Measurements from ENCODE around the gene CELF2.

The CELF2 gene

DNA sequence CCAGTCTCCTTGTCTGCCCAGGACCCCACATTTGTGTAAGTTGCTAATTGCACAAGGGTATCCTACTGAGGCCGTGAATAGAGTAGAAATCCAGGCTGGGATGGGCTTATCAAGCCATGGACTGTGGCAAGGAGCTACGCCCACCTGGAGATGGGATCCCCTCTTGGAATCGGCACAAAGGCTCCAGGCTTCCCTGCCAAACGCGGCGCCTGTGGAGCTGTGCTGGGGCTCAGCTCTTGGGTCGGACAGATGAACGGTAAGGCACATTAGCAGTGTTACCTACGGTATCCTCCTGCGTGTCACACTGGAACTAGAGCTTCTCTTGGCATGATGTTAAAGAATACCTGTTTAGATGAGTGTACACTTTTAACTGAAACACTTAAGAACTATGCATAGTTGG is 196.7 kb downstream of the CELF2 start:
- in situ Hi-C loops (cut with MboI; ENCODE audit: low sequenced_read_pairs): no loop called here

DNA sequence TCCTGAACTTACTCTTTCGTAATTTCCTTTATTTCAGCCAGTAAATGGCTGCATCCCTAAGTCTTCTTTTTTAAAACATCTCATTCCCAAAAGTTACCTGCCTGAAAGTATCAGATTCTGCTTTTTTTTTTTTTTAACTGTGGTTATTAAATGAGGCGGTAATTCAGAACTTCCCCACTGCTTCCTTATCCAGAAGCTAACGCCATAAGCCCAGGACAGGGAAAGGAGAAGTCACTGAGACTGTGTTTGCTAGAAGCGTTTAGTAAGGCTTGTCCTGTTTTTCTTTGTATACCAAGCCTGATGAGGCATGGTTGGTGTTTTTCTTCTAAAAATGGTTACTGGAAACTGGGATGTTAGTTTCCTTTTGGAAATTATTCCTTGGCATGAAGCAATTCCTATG is 197.8 kb downstream of the CELF2 start:
- in situ Hi-C loops (cut with MboI; ENCODE audit: low sequenced_read_pairs): no loop called here

DNA sequence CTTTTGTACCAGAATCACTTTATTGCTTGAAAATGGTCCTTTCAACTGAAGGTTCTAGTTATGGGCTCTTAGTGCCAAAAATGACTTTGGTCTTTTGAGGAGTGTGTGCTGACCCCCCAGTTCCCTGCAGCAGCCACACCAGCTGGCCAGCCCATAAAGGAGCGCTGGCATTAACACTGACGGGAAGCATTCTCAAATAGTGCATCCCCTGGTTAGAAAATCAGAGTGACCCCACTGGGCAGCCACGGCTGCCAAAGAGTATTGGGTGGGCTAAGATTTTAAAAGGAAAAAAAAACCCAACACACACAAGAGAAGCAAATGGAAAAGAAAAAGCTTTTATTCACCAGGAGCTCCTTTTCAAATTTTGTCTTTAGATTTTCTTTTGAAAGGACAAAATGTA is 199.8 kb downstream of the CELF2 start:
- in situ Hi-C loops (cut with MboI; ENCODE audit: low sequenced_read_pairs): no loop called here

DNA sequence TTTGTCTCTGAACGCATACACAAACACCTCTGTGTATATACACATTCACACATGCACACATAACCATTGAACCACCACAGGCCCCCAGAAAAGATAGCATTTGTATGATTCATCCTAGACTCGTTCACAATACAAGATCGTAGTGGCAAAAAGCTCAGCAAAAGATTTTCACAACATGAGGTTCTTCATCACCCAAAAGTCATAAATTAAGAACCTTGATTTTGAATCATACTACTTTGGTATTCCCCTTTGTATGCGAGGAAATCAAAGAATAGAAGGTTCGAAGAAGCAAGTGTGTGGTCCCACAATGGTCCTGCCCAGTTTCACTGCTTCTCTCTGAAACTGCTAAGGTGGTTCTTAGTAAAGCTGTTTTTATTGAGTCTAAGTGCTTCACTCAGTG is 200.7 kb downstream of the CELF2 start:
- in situ Hi-C loops (cut with MboI; ENCODE audit: low sequenced_read_pairs): no loop called here

DNA sequence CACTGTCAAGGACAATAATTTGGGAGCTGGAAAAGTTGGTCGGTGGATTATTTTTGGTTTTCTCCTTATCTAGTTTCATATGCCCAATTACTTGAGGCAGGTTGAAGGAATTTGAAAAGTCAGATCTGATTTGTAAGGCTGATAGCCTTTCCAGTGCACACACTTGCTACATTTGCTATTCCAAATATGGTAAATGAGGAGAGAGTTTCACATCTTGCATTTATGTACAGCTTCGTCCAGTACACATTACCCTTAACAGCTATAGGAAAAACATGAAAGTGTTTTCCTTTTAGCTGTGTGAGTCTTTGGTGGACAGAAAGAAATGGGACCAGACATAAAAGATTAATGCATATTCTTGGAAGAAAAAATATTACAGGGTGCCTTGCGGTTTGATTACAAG is 201.8 kb downstream of the CELF2 start:
- in situ Hi-C loops (cut with MboI; ENCODE audit: low sequenced_read_pairs): no loop called here

DNA sequence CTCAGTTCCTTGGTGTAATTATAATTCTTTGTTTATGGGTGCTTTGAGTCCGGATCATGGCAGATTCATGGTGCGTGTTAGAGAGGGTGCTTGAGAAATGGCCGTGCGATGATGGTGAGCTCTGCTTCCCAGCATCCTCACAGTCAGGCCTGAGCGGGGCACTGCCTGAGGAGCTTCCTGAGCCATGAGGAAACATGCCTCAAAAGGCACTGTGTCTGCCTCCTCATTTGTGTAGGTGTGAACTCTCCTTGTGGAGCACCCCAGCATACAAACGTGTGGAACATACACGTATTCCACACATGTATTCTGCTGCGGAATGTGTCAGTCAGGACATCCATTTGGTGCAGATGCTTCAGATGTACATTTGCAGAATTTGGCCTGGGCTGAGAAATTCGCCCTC is 205.4 kb downstream of the CELF2 start:
- in situ Hi-C loops (cut with MboI; ENCODE audit: low sequenced_read_pairs): no loop called here

DNA sequence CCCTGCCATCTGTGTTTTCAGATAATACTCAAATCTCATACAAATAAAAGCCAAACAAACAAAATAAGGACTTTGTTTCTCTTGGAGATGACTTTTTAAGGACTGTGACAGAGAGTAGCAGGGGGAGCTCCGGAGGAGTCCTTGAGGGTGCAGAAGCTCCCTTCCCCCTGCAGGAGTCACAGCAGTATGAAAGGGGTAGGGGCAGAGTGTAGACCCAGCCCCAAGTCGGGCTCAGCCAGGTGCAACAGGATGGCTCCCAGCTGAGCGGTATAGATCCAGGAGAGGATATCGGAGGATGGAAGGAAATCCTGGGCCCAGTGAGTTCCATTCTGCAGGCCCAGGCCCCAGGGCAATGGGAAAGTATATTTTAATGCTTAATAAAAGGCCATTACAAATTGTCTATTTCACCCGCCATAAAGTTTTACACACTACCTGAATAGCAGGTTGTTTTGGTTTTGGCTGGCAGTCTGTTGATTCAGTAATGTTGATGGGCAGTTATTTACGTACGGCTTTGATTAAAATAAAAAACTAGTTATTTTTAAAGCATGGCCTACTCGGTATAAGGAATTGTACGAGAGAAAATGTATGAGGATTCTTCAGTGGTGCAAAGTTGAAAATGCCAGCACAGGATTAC is 206.0 kb downstream of the CELF2 start:
- in situ Hi-C loops (cut with MboI; ENCODE audit: low sequenced_read_pairs): no loop called here

DNA sequence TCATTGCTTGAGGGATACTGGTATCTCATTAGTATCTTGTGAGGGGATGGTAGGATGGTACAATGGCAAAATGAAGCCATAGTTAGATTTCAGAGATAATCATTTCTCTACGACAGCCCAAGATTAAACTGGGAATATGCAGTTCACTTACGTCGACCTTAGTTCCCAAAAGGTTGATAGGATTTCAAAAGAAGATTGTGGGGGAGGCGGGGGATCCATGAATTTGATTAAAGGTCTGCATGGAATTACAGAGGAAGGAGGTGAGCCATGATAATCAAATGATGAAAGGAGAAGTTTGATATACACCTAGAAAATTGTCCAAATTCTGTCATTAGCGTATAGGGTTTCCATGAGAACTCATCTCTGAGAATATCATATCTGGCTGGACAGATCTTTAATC is 206.6 kb downstream of the CELF2 start:
- in situ Hi-C loops (cut with MboI; ENCODE audit: low sequenced_read_pairs): no loop called here

DNA sequence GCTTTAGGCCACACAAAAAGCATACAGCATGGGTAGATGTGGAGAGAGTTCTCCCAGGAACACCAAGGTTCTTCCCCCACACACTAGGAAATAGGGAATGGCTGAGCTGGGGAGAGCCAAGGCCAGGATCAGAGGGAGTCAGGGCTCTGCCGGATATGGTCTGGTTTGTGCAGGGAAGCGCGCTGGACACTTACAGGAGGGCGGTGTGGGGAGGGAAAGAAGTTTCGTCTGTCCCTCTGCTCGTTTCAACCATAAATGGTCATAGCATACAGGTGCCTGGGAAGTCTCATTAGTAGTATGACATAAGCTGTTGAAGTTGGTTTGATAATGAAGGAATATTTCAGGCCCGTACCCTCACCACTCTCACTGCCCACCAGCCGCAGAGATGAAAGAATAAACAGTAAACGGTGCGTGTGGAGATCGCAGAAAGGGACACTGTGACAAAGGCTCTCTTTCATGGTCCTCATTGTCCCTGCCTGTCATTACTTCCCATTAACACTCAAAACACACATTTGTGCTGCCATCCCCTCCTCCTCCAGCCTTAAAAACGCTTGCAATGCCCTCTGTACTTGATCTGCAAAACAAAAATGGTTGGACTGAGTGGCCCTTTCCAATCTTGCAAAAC is 207.2 kb downstream of the CELF2 start:
- in situ Hi-C loops (cut with MboI; ENCODE audit: low sequenced_read_pairs): no loop called here

DNA sequence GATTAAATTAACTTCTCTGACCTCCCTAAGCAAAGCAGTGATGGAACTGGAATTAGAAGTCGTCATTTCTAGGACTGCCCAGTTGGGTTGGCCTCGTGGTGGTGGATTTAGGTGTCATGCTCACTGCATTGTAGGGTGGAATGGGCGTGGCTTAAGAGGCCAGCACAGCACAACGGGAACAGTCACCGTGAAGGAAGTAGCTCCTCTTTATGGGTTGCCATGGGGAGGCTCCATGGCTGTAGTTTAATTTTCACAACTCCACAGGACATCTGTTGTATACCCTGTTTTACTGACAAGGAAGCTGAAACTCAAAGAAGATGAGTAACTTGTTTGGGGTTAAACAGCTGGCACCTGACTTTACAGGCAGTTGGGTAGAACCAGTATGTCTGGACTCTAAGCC is 208.3 kb downstream of the CELF2 start:
- in situ Hi-C loops (cut with MboI; ENCODE audit: low sequenced_read_pairs): no loop called here

DNA sequence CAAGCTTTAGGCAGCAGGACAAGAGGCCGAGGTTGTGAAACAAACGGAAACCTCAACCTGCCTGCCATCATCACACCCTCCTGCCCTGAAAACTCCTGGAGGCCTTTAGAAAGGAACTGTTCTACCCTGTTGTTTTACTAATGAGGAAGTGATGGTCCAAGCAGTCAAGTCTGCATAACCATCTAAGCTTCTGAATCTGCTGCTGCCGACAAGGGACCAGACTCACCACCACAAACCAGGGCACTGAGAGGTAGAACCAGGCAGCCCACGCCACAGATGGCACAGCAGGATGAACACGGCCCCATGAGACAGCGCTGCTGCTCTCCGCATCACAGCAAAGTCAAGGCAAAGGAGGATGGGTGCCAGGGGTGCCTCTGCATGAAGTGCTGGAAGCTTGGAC is 209.4 kb downstream of the CELF2 start:
- in situ Hi-C loops (cut with MboI; ENCODE audit: low sequenced_read_pairs): no loop called here

DNA sequence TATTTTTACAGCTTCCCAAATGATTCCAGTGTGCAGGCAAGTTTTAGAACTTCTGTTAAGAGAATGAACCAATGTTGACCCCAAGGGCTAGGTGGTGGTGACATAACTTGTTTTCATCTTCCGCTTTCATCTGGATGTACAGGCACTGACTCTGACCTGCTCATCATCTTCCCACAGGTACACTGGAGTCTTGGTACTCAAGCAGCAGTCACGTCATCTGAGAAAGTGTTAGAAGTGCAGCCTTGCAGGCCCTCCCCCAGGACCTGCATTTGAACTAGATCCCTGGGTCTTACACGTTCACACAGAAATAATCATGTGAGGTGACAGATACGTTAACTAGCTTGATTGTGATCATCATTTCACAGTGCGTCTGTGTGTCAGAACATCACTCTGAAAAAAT is 212.2 kb downstream of the CELF2 start:
- in situ Hi-C loops (cut with MboI; ENCODE audit: low sequenced_read_pairs): no loop called here

DNA sequence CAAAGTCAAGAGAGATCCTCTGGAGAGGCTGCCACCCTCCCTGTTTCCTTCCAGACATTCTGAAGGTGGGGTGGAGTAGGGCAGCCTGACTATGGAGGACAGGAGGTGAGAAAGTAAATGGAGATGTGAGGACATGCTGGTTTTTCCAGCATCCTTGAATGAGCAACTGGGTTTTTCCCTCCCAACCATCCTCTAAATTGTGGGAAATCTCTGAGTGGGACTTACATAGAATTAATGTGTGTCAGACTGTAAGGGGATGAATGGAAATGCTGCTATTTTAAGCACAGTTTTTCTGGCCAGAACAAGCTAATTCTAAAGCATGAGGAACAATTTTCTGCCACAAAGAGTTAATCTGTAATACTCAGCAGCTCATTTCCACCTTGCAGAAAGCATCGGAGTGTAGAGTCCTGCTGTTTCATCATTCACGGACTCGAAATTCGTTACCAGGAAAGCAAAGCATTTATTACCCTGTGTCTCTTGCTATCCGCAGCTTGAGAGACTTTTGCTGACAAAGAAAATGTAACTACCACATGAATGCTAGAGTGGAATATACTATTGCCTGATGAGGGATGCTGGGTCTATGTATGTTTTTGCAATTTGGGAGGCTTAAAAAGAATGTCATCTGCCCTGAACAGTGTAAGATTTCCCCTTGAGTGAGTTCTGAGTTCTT is 213.0 kb downstream of the CELF2 start:
- in situ Hi-C loops (cut with MboI; ENCODE audit: low sequenced_read_pairs): no loop called here

DNA sequence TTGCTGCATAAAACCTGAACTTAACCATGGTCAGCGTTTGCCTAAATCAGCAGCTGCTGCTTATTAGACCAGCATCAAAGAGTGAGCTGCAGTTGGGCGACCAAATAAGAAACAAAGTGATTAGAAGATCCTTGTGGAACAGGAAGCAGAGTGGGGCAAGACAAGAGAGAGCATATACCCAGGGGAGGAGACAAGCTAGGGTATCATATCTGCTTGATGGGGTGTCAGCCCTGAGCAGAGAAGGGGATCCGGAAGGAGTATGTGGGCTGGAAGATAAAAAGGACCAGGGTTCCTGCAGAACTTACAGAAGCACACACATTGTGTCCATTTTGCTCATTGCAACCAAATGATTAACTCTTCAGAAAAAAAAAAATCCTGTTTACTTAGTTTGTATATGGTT is 213.6 kb downstream of the CELF2 start:
- in situ Hi-C loops (cut with MboI; ENCODE audit: low sequenced_read_pairs): no loop called here

DNA sequence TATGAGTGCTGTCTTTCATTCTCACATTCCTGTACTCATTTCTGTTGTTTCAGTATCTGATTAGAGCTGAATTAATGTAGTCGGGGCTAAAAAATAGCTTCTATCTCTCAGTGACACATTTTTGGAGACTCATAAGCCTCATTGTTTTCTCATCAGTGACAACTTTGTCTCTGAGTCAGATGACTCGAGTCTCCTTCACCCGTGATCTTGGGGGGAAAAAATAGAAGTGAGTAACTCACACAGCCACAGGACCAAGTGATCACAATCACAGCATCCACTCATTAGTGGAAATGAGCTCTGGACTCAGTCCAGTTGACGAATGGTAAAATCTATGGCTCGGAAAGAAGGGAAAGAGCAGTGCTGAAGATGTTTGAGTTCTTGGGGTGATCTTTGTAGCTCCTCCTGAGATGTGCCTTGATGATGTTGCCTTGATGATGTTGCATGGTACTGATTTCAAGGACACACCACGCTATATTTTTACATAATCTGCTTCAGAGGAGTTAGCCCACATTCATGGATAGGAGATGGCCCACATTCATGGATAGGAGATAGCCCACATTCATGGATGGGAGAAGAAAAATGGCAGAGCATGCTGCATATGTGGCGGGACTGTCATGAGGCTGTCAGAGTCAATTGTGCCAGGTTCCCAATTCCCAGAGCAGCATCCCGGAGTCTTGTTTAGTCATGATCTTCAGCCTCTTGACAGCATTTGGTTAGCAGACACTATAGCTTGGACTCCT is 214.7 kb downstream of the CELF2 start:
- in situ Hi-C loops (cut with MboI; ENCODE audit: low sequenced_read_pairs): no loop called here

DNA sequence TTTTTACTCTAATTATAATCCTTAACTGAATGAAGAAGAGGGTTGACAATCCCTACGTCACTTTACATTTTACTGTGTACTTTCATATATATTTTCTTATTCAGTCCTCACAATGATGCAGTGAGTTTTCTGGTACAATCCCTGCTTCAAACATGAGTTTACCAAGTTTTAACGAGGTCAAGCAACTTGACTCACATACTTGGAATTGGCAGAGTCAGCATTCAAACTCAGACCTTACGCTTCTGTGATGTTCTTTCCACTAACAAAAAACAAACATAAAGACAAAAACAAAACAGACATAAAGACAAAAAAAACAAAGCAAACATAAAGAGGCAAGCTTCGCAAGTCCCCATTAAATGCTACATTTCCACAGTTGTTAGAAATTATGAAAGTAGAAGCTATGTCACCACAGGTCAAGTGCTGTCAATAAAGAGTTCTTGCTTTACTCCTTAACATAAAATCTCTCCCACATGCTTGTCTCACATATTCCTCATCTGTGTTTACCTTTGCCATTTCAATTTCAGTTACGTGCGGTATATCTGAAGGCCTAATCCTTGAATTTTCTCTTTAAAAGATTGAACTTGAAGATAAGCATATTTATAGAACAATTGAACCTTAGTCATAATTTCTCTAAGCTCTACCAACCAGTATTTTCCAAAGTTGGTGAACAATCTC is 217.3 kb downstream of the CELF2 start:
- in situ Hi-C loops (cut with MboI; ENCODE audit: low sequenced_read_pairs): no loop called here

DNA sequence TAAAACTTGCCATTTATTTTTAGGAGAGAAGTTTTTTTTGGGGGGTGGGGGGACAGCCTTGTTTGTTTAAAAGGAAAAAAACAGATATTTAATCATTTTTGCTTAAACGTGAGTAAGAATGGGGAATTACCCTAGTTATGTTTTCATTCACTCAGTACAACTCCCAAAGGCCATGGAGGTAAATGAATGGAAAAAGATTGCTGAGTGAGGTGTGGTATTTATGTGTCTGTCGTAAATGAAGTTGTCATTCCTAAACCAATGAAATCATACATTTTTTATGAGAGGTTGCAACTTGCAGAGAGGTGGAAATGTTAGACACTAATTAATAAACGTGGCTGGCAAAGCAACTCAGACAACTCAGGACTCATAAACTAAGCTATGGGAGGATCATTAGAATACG is 218.1 kb downstream of the CELF2 start:
- in situ Hi-C loops (cut with MboI; ENCODE audit: low sequenced_read_pairs): no loop called here

DNA sequence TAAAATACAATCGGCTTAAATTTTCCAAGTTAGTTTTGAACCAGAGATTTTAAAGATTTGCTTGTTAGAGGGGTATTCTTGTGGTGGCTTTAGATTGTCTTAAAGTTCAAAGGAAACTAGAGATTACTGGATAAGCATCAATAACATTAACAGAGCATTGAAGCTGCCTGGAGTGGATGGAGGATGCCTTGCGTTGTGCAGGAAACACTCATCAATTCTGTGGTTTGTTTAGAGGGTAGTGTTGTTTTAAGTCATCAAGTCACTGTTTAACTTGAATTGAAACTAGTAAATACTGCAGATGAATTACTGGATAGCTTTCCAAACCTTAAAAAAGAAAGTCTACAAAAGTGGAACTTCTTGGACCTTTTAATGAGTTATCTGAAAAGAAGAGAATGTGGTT is 218.6 kb downstream of the CELF2 start:
- in situ Hi-C loops (cut with MboI; ENCODE audit: low sequenced_read_pairs): no loop called here

DNA sequence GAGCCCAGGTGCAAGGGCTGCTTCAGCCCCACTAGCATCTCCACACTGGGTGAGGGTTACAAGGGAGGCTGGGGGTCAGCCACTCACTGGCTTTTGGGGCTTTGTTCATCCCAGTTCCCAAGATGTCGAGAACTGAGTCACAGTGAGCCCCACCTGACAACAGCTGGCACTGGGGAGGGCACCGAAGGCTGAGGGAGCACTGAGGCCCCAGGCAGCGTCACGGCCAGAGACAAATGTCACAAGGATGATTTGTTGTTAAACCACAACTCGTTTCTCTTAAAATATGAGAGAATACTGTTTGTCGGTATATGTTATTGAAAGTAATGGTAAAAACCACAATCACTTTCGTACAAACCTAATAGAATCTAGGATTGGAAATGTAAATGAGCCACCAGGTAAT is 219.9 kb downstream of the CELF2 start:
- in situ Hi-C loops (cut with MboI; ENCODE audit: low sequenced_read_pairs): no loop called here

DNA sequence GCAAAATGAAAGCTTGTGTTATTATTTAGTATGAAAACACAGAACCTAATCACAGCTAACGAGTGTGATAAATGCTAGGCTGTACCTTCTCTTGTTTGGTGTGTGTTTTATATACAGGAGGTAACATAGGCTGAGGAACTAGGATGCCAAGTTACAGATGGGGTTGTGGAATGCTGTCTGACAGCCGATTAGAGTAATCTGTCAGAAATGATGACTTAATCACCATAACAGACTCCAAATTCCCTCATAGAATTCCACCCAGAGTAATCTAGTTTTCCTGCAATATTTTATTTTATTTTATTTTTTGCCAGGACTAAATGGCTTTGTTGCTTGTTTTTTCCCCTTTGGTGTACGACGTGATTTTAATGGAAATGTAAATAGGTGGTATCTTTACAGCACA is 221.2 kb downstream of the CELF2 start:
- in situ Hi-C loops (cut with MboI; ENCODE audit: low sequenced_read_pairs): no loop called here

DNA sequence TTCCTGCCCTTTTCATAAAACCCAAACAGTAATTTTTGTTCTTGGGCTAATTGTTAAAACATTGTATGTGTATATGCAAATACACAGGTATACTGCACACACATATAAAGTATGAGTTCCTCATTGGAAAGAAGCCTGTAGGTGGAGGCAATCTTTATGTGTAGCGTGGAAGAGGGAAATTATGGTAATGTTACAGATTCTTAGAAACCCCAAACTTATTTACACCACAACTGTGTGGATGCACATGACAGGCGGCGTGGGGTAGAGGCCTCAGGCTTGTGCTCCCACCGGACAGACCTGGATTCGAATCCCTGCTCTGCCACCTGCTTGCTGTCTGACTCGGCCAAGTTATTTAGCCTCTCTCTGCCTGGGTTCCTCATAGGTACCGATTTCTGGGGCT is 223.0 kb downstream of the CELF2 start:
- in situ Hi-C loops (cut with MboI; ENCODE audit: low sequenced_read_pairs): no loop called here
